ENCODE results near the gene SYNE1.

GRCh38 chr6:152129691-152130151 lies 507.4 kb downstream of the SYNE1 start:
- no peak for TF ChIP-seq EP300 (conservative IDR thresholded peaks at IDR 0.05; ENCODE audit: poor library complexity, severe bottlenecking)
- TF ChIP-seq CTCF (IDR thresholded peaks at IDR 0.05; ENCODE audit: poor library complexity, severe bottlenecking) = no peak
- TF ChIP-seq MXI1 (conservative IDR thresholded peaks at IDR 0.05; ENCODE audit: poor library complexity, severe bottlenecking) = no peak
- TF ChIP-seq POLR2AphosphoS5 (IDR thresholded peaks at IDR 0.05) = no peak
- no peak for TF ChIP-seq TAF1 (IDR thresholded peaks at IDR 0.05; ENCODE audit: low read depth)
- TF ChIP-seq EZH2 (IDR thresholded peaks at IDR 0.05; ENCODE audit: borderline replicate concordance, insufficient read depth, low read length, poor library complexity, severe bottlenecking) = no peak
- TF ChIP-seq REST (IDR thresholded peaks at IDR 0.05; ENCODE audit: borderline replicate concordance) = no peak
